Endothelial cell of umbilical vein (primary cell): ENCODE data around the gene NXPH1.

Source experiments
- CTCF ChIP-seq, 2 donors: IDR thresholded peaks; 1 replicate in 1 of 2; 2 replicates in 1 of 2; pipeline ENCODE4 v1.5.1; 2011; ENCODE audit warnings: low read length in 2 of 2, mild to moderate bottlenecking in 2 of 2, moderate library complexity in 2 of 2, control low read depth in 1 of 2, inconsistent platforms in 1 of 2, low read depth in 1 of 2; ENCODE audit not compliant: insufficient read depth in 1 of 2; ENCODE audit errors: extremely low read depth in 1 of 2
- EZH2 ChIP-seq: IDR thresholded peaks from 2 replicates; pipeline ENCODE4 v1.6.1; 2012; ENCODE audit warnings: borderline replicate concordance, low read depth, mild to moderate bottlenecking, moderate library complexity, low read length, inconsistent platforms; ENCODE audit not compliant: severe bottlenecking

GRCh38 chr7:8699875-8700624 lies 266.6 kb downstream of the NXPH1 start:
- TF ChIP-seq CTCF (IDR thresholded peaks at IDR 0.05; ENCODE audit: extremely low read depth in 1 of 2, insufficient read depth in 1 of 2, low read depth in 1 of 2, low read length in 2 of 2) (no peak), EZH2 (no peak)
